Lower leg skin (tissue), 3 donors: Measurements from ENCODE around the gene IRF2.

ENCODE experiments used
- CTCF ChIP-seq, 3 donors: fragments of 450-650 bp; IDR thresholded peaks; one replicate each; pipeline ENCODE4 v1.5.1; 2016; ENCODE audit warnings: antibody characterized with exemption in 3 of 3, mild to moderate bottlenecking in 3 of 3, moderate library complexity in 2 of 3
- POLR2A ChIP-seq, 2 donors: fragments of 450-650 bp; IDR thresholded peaks; one replicate each; pipeline ENCODE4 v1.6.1; 2016 to 2017; ENCODE audit warnings: antibody characterized with exemption in 2 of 2, mild to moderate bottlenecking in 1 of 2, moderate library complexity in 1 of 2

GRCh38 chr4:184423003-184423686 is 51.2 kb downstream of the IRF2 start:
- TF ChIP-seq CTCF (IDR thresholded peaks at IDR 0.05) (no peak), POLR2A (IDR thresholded peaks at IDR 0.05) (no peak)
